Kidney (tissue), 14 donors: Measurements from ENCODE around the gene KRTAP4-7. TPM values are rescaled to one million over a fixed set of nuclear protein-coding genes. Genes with fewer than 3 reads are reported as not detected.
"Not testable (repeated sequence)": the region's sequence is repeated elsewhere in the genome, so short reads cannot be mapped to it uniquely, and the experiment has no call there.

ENCODE experiments used
- DNase-seq, 5 donors: peaks; one replicate each; pipeline ENCODE4 v3.0.0-alpha.2; 2013 to 2020
- FAIRE-seq: peaks from 2 replicates; lab custom pipeline; 2012; peaks lifted over from hg19 to GRCh38; lab: Jason Lieb, UNC
- H3K27ac ChIP-seq, 2 donors: one replicate each; pipeline ENCODE4 v1.7.0; 2013; ENCODE audit warnings: low read depth in 2 of 2, low read length in 2 of 2, inconsistent platforms in 1 of 2
- H3K27me3 ChIP-seq: one replicate; pipeline ENCODE4 v1.7.1; 2013; ENCODE audit warnings: low read length, inconsistent platforms; ENCODE audit not compliant: control insufficient read depth, insufficient read depth
- H3K36me3 ChIP-seq, 3 donors: one replicate each; pipeline versions ENCODE4 v1.7.0 to v1.7.1; 2013; ENCODE audit warnings: low read length in 3 of 3, control low read depth in 1 of 3, inconsistent platforms in 1 of 3; ENCODE audit not compliant: insufficient read depth in 3 of 3, control insufficient read depth in 2 of 3
- H3K4me1 ChIP-seq, 3 donors: one replicate each; pipeline versions ENCODE4 v1.7.0 to v1.7.1; 2013; ENCODE audit warnings: low read length in 3 of 3, inconsistent platforms in 1 of 3, low read depth in 1 of 3; ENCODE audit not compliant: control insufficient read depth in 2 of 3, insufficient read depth in 2 of 3
- H3K4me3 ChIP-seq, 3 donors: one replicate each; pipeline versions ENCODE4 v1.7.0 to v1.8.1; 2013; ENCODE audit warnings: low read length in 3 of 3, control low read depth in 1 of 3, inconsistent platforms in 1 of 3
- H3K9ac ChIP-seq, 3 donors: one replicate each; pipeline versions ENCODE4 v1.7.0 to v1.7.1; 2013; ENCODE audit warnings: low read length in 3 of 3, control low read depth in 1 of 3, inconsistent platforms in 1 of 3
- H3K9me3 ChIP-seq, 3 donors: one replicate each; pipeline versions ENCODE4 v1.7.0 to v1.7.1; 2013; ENCODE audit warnings: low read length in 3 of 3, control low read depth in 1 of 3, inconsistent platforms in 1 of 3; ENCODE audit not compliant: control insufficient read depth in 2 of 3, insufficient read depth in 1 of 3
- intact Hi-C: fragments of 100-400 bp; cut with DNase I; formaldehyde crosslinking; loops from one replicate; pipeline ENCODE4 v1.11.1; 2022
- polyA plus RNA-seq: library from polyadenylated mRNA; stranded (reverse); fragments of 350-450 nt; fragmentation: Illumina TruSeq; extraction: RNeasy Lipid Tissue Mini Kit (QIAGEN cat#74804); gene quantifications from one replicate; pipeline ENCODE4 v1.2.3, GENCODE V29; 2014; ENCODE audit warnings: low read depth, low replicate concordance; ENCODE audit not compliant: insufficient read depth
- total RNA-seq: library from RNA; stranded (reverse); fragmentation: NEBNext Ultra II Directional; extraction: Animal tissue kit (Norgen Biotek cat#: 25700); gene quantifications from one replicate; pipeline ENCODE4 v1.2.1, GENCODE V29; 2021
- TF ChIP-seq, protein P1 (sequence below): IDR thresholded peaks from 3 replicates; pipeline ENCODE4 v1.5.1; 2012; ENCODE audit warnings: mild to moderate bottlenecking, moderate library complexity, borderline replicate concordance; ENCODE audit not compliant: insufficient read depth; ENCODE audit errors: extremely low read depth
- donor health status: control.
- donor health status: control.
- donor health status: control.
- donor health status: control.
- donor health status: control.
- donor health status: DM: yes; HTN: yes; CAD: no.
- donor health status: Normal renal cell carcinoma (clear cell type).

The KRTAP4-7 gene
- total and polyA plus RNA-seq, 2 donors from 2014 or later = not detected

DNA sequence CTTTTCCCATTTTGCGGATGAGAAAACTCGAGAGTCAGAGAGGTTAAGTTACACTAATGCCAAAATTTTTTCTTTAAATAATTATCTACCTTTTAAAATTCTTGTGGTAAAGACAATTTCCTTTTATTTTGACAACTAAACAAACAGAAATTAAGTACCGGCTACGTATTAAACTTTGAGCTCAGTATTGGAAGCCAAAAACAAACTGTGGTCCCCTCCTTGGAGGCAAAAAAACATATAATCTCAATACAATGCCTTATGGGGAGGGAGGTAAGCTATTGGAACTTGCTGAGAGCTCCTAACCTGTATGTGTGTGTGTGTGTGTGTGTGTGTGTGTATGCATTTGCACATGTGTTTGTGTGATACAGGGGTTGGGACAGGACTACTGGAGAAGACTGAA lies 20.5 kb upstream of the KRTAP4-7 start:
- no peaks in the 10 kb centered on the region for H3K36me3 ChIP-seq
- FAIRE-seq = no peak
- H3K27ac ChIP-seq = no peak overlapping the region
- TF ChIP-seq, protein P1, sequence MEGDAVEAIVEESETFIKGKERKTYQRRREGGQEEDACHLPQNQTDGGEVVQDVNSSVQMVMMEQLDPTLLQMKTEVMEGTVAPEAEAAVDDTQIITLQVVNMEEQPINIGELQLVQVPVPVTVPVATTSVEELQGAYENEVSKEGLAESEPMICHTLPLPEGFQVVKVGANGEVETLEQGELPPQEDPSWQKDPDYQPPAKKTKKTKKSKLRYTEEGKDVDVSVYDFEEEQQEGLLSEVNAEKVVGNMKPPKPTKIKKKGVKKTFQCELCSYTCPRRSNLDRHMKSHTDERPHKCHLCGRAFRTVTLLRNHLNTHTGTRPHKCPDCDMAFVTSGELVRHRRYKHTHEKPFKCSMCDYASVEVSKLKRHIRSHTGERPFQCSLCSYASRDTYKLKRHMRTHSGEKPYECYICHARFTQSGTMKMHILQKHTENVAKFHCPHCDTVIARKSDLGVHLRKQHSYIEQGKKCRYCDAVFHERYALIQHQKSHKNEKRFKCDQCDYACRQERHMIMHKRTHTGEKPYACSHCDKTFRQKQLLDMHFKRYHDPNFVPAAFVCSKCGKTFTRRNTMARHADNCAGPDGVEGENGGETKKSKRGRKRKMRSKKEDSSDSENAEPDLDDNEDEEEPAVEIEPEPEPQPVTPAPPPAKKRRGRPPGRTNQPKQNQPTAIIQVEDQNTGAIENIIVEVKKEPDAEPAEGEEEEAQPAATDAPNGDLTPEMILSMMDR = no peak
- no peak overlapping the region for H3K9ac ChIP-seq
- H3K4me3 ChIP-seq = no peak overlapping the region
- intact Hi-C loops = no loop called here
- no peaks in the 10 kb centered on the region for H3K9me3 ChIP-seq
- H3K4me1 ChIP-seq = no peaks in the 10 kb centered on the region
- H3K27me3 ChIP-seq = no peaks in the 10 kb centered on the region
- DNase-seq = no peak

DNA sequence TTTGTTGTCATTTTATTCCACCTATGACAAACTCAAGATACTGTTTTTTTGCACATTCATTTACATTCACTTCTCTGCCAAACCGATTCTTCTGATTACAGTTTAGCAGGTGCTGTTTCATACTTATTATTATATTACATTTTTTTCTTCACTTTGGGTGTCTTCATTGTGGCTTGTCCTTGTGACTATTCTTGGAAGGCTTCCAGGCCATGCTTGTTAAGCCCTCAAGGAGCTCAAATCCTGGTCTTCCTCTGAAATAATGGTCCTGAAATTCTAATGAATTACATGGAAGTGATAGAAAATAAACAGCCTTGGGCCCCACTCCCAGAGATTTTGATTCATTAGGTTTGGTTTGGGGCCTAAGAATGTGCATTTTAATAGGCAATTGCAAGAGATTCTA lies 19.6 kb upstream of the KRTAP4-7 start:
- H3K4me1 ChIP-seq = no peaks in the 10 kb centered on the region

DNA sequence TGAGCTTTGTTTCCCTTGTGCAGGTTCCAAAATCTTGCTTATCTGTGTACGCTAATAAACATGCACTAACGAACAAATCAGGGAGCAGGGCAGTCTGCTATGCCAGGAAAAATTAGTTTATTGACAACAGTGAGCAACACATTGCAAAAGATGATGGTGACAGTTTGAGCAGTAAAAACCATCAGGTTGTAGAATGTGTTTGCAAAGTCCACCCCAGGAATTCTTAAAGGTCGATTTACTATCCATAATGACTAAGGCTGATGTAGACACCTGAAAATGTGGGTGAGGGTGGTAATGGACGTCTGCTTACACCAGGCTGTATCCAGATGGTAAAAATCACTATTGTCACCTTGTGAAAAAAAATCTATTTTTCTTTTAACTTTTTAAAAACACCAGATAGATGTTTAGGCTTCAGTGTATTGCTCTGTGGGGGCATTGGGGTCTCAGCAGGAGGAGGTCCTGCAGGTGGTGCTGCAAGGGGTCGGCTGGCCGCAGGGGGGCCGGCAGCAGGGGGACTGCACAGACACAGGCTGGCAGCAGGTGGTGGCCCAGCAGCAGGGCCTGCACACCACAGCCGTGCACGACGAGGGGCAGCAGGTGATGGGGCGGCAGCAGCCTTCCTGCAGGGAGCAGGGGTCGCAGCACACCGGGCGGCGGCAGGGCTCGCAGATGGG lies 18.8 kb upstream of the KRTAP4-7 start:
- H3K9me3 ChIP-seq, intact Hi-C loops, H3K9ac ChIP-seq, H3K4me3 ChIP-seq, H3K4me1 ChIP-seq, H3K27me3 ChIP-seq, H3K36me3 ChIP-seq, FAIRE-seq, DNase-seq, H3K27ac ChIP-seq: not testable (repeated sequence)

More for the DNA sequence above, 19.6 kb upstream of the KRTAP4-7 start:
- no peak for FAIRE-seq
- no peak for DNase-seq
- TF ChIP-seq, protein P1 = no peak
- Histone ChIP-seq H3K27ac (no peak overlapping the region), H3K36me3 (no peaks in the 10 kb centered on the region), H3K4me3 (no peak overlapping the region), H3K27me3 (no peaks in the 10 kb centered on the region), H3K9ac (no peak overlapping the region), H3K9me3 (no peaks in the 10 kb centered on the region)
- intact Hi-C loops = no loop called here

DNA sequence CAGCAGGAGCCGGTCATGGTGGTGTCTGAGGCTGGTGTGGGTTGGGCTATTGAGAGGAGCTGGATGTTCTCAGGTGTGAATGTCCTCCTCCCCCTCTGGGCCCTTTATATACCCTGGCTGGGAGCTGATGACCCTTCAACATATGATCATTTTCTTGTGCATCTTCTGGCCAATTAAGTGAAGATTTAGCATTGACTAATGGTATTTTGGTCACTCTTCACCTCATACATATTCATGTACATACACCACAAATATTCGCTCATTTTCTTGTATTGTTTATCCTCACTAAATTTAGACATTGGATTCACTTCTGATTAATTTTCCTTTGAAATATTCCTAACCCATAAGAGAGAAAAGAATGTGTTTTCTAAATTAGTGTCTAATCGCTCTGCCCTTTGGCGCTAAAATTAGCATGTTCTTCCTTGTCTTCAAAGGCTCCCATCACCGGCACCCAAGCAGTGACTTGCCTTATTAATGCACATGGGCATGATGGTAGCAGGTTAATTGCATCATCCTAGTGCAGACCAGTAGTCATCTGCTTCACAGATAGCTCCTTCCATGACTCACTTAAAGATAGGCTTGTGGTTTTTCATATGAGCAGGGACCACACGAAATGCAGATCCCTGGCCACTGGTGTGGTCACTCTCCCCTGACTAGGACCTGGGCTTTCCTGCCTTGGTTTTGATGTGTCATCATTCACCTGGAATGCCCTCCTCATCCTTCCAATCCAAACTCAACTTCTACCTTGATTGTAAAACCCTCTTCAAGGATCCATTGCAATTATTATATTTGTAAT lies 17.9 kb upstream of the KRTAP4-7 start, which contains the start of gene KRTAP2-4:
Gene KRTAP2-4 (minus strand): TSS at position 51 of the 796 bp plus-strand sequence. CDS start 34 bp downstream, at position 17.
- DNase-seq (no peak), FAIRE-seq (no peak)
- no peaks in the 10 kb centered on the region for H3K4me1 ChIP-seq
- H3K4me3 ChIP-seq = no peak within 1 kb of the TSS
- H3K27ac ChIP-seq = no peak within 1 kb of the TSS
- intact Hi-C loops = no loop called here
- no peaks in the 10 kb centered on the region for H3K27me3 ChIP-seq
- TF ChIP-seq, protein P1 = no peak
- H3K36me3 ChIP-seq = no peaks in the 10 kb centered on the region
- no peaks in the 10 kb centered on the region for H3K9me3 ChIP-seq
- H3K9ac ChIP-seq = no peak within 1 kb of the TSS
